CD4-positive, alpha-beta T cell treated with Interferon gamma for 1 hour (primary cell): Measurements from ENCODE around the gene CDC34.
A peak's percentile ranks its signal among the peaks of the same experiment; 100 is the strongest.

Source experiments
- DNase-seq: peaks from one replicate; pipeline ENCODE4 v3.0.0-alpha.2; 2020

CDC34 gene

GRCh38 chr19:543910-544608 is 12.5 kb downstream of the CDC34 start, which contains the start of gene GZMM:
TSS of gene GZMM (plus strand) at chr19:544053. CDS start at chr19:544072, 19 bp downstream.
- DNase-seq = peak; percentile 86

GRCh38 chr19:547117-547516 is 15.6 kb downstream of the CDC34 start:
- no peak for DNase-seq

GRCh38 chr19:547836-548720 is 16.5 kb downstream of the CDC34 start:
- no peak for DNase-seq

GRCh38 chr19:548886-549830 is 17.6 kb downstream of the CDC34 start:
- DNase-seq = no peak

- DNase-seq = no peak
Observed at GRCh38 chr19:554817-555216, 23.3 kb downstream of the CDC34 start.

- no peak for DNase-seq
Observed at GRCh38 chr19:555474-555808, 23.9 kb downstream of the CDC34 start.

- no peak for DNase-seq
Observed at GRCh38 chr19:556611-557382, 25.2 kb downstream of the CDC34 start.

- DNase-seq = no peak
Observed at GRCh38 chr19:558770-559439, 27.3 kb downstream of the CDC34 start.

GRCh38 chr19:560121-560520 is 28.6 kb downstream of the CDC34 start:
- no peak for DNase-seq

- DNase-seq = peak; percentile 38
Observed at GRCh38 chr19:566403-566802, 34.8 kb downstream of the CDC34 start.

GRCh38 chr19:566844-567243 is 35.3 kb downstream of the CDC34 start:
- no peak for DNase-seq

GRCh38 chr19:567296-567900 is 35.8 kb downstream of the CDC34 start:
- DNase-seq = no peak

- no peak for DNase-seq
Observed at GRCh38 chr19:570251-570686, 38.7 kb downstream of the CDC34 start.

GRCh38 chr19:570937-571565 is 39.5 kb downstream of the CDC34 start:
- DNase-seq = peak; percentile 55

GRCh38 chr19:571566-571974 is 40.0 kb downstream of the CDC34 start:
- no peak for DNase-seq

GRCh38 chr19:572140-572742 is 40.7 kb downstream of the CDC34 start, which contains the start of gene BSG:
TSS of gene BSG (plus strand) at chr19:572596. CDS start at chr19:572635, 39 bp downstream.
- DNase-seq = peak; percentile 98

- no peak for DNase-seq
Observed at GRCh38 chr19:572743-573518, 41.4 kb downstream of the CDC34 start.

GRCh38 chr19:573519-573825 is 41.9 kb downstream of the CDC34 start:
- DNase-seq = no peak
